ENCODE measurements around the gene CKS1B. TPM values are rescaled to one million over a fixed set of nuclear protein-coding genes. Genes with fewer than 3 reads are reported as not detected.

Gene CKS1B
- polyA plus RNA-seq, 1 donor from 2014 or later: 29.0 TPM

GRCh38 chr1:154969246-154969645, 5.2 kb upstream of the CKS1B start:
- no peak overlapping the region for H2AFZ ChIP-seq (ENCODE audit: low read depth, low read length)
- H3K9me3 ChIP-seq (ENCODE audit: low read length): no peaks in the 10 kb centered on the region
- no peaks in the 10 kb centered on the region for H3K36me3 ChIP-seq (ENCODE audit: insufficient read depth, low read length)
- no peaks in the 10 kb centered on the region for H3K79me2 ChIP-seq (replicated peaks; ENCODE audit: insufficient read depth, low read length)
- H3K9ac ChIP-seq (ENCODE audit: low read length): no peak overlapping the region
- H3F3A ChIP-seq (ENCODE audit: insufficient read depth, low read length, poor library complexity, severe bottlenecking): no peaks in the 10 kb centered on the region
- H4K20me1 ChIP-seq (ENCODE audit: insufficient read depth): no peaks in the 10 kb centered on the region
- TF ChIP-seq CTCF (IDR thresholded peaks at IDR 0.05; ENCODE audit: poor library complexity, severe bottlenecking): no peak
- no peak for TF ChIP-seq POLR2AphosphoS5 (IDR thresholded peaks at IDR 0.05)
- no peak for TF ChIP-seq MXI1 (conservative IDR thresholded peaks at IDR 0.05; ENCODE audit: poor library complexity, severe bottlenecking)
- no peak for TF ChIP-seq RAD21 (conservative IDR thresholded peaks at IDR 0.05)
- no peak overlapping the region for H3K27ac ChIP-seq (ENCODE audit: low read length)
- H3K4me2 ChIP-seq (ENCODE audit: low read length): no peak overlapping the region
- no peaks in the 10 kb centered on the region for H3K9me2 ChIP-seq (ENCODE audit: insufficient read depth, low read length)
- no peak overlapping the region for H3K4me3 ChIP-seq (ENCODE audit: low read length)
- H3K27me3 ChIP-seq (ENCODE audit: insufficient read depth, low read depth, low read length): no peaks in the 10 kb centered on the region

GRCh38 chr1:154969860-154970452, 4.5 kb upstream of the CKS1B start:
- Histone ChIP-seq H3K4me2 (ENCODE audit: low read length) (no peak overlapping the region), H3K36me3 (ENCODE audit: insufficient read depth, low read length) (no peaks in the 10 kb centered on the region), H4K20me1 (ENCODE audit: insufficient read depth) (no peaks in the 10 kb centered on the region), H3F3A (ENCODE audit: insufficient read depth, low read length, poor library complexity, severe bottlenecking) (peaks cover under 1% of the 10 kb centered on the region), H3K27me3 (ENCODE audit: insufficient read depth, low read depth, low read length) (no peaks in the 10 kb centered on the region), H3K9me3 (ENCODE audit: low read length) (no peaks in the 10 kb centered on the region), H3K79me2 (replicated peaks; ENCODE audit: insufficient read depth, low read length) (no peaks in the 10 kb centered on the region), H2AFZ (ENCODE audit: low read depth, low read length) (no peak overlapping the region), H3K9ac (ENCODE audit: low read length) (peak overlapping the region; percentile 41), H3K9me2 (ENCODE audit: insufficient read depth, low read length) (no peaks in the 10 kb centered on the region), H3K27ac (ENCODE audit: low read length) (no peak overlapping the region), H3K4me3 (ENCODE audit: low read length) (peak overlapping the region; percentile 48)
- TF ChIP-seq SMC3 (conservative IDR thresholded peaks at IDR 0.05; ENCODE audit: poor library complexity): no peak
- no peak for TF ChIP-seq MXI1 (conservative IDR thresholded peaks at IDR 0.05; ENCODE audit: poor library complexity, severe bottlenecking)
- no peak for TF ChIP-seq CTCF (IDR thresholded peaks at IDR 0.05; ENCODE audit: poor library complexity, severe bottlenecking)
- TF ChIP-seq TAF1 (IDR thresholded peaks at IDR 0.05; ENCODE audit: low read depth): no peak
- TF ChIP-seq EZH2 (IDR thresholded peaks at IDR 0.05; ENCODE audit: borderline replicate concordance, insufficient read depth, low read length, poor library complexity, severe bottlenecking): no peak
- no peak for TF ChIP-seq POLR2AphosphoS5 (IDR thresholded peaks at IDR 0.05)
- no peak for TF ChIP-seq REST (IDR thresholded peaks at IDR 0.05; ENCODE audit: borderline replicate concordance)
- TF ChIP-seq EP300 (conservative IDR thresholded peaks at IDR 0.05; ENCODE audit: poor library complexity, severe bottlenecking): no peak
- no peak for TF ChIP-seq RAD21 (conservative IDR thresholded peaks at IDR 0.05)
